ENCODE data around the gene RSPRY1. TPM values are rescaled to one million over a fixed set of nuclear protein-coding genes. Genes with fewer than 3 reads are reported as not detected.

The RSPRY1 gene
- polyA plus RNA-seq, 1 experiment, result 63.8 TPM

- Histone ChIP-seq H3K27ac (ENCODE audit: low read depth, low read length) (no peak overlapping the region), H3K4me3 (ENCODE audit: low read depth, low read length) (no peak overlapping the region), H3K9me3 (ENCODE audit: control insufficient read depth, insufficient read depth, low read length) (no peaks in the 10 kb centered on the region; the same call in 1 of the 2 replicates), H3K27me3 (ENCODE audit: control insufficient read depth, insufficient read depth, low read length) (peaks cover 38% of the 10 kb centered on the region)
- ChIA-PET POLR2A (no interaction called here), CTCF (interaction anchor here (1.2 kb wide), 1 partner anchor 137 kb away, joined by 3 read pairs; no protein-coding TSS in a partner anchor)
- no peak for TF ChIP-seq CTCF (IDR thresholded peaks at IDR 0.05; ENCODE audit: low read depth, low read length)
- no peak for DNase-seq (ENCODE audit: low read depth, low spot score)
Measured at GRCh38 chr16:57279780-57280638, 93.9 kb downstream of the RSPRY1 start.

GRCh38 chr16:57281791-57282190 lies 95.7 kb downstream of the RSPRY1 start:
- Histone ChIP-seq H3K27me3 (ENCODE audit: control insufficient read depth, insufficient read depth, low read length) (peaks cover 42% of the 10 kb centered on the region), H3K9me3 (ENCODE audit: control insufficient read depth, insufficient read depth, low read length) (no peaks in the 10 kb centered on the region; the same call in 1 of the 2 replicates), H3K4me3 (ENCODE audit: low read depth, low read length) (no peak overlapping the region), H3K27ac (ENCODE audit: low read depth, low read length) (no peak overlapping the region)
- ChIA-PET POLR2A (no interaction called here), CTCF (no interaction called here)
- no peak for TF ChIP-seq CTCF (IDR thresholded peaks at IDR 0.05; ENCODE audit: low read depth, low read length)
- DNase-seq (ENCODE audit: low read depth, low spot score), result no peak

- CTCF ChIA-PET, result no interaction called here
- POLR2A ChIA-PET, result no interaction called here
- no peak for DNase-seq (ENCODE audit: low read depth, low spot score)
Measured at GRCh38 chr16:57282510-57283213, 96.5 kb downstream of the RSPRY1 start.

GRCh38 chr16:57283214-57283958 lies 97.3 kb downstream of the RSPRY1 start:
- H3K4me3 ChIP-seq (ENCODE audit: low read depth, low read length), result no peak overlapping the region
- ChIA-PET CTCF (no interaction called here), POLR2A (no interaction called here)
- H3K27ac ChIP-seq (ENCODE audit: low read depth, low read length), result no peak overlapping the region
- TF ChIP-seq CTCF (IDR thresholded peaks at IDR 0.05; ENCODE audit: low read depth, low read length), result no peak
- no peaks in the 10 kb centered on the region; the same call in 1 of the 2 replicates for H3K9me3 ChIP-seq (ENCODE audit: control insufficient read depth, insufficient read depth, low read length)
- no peak for DNase-seq (ENCODE audit: low read depth, low spot score)
- H3K27me3 ChIP-seq (ENCODE audit: control insufficient read depth, insufficient read depth, low read length), result peaks cover 46% of the 10 kb centered on the region

More at GRCh38 chr16:57282510-57283213, 96.5 kb downstream of the RSPRY1 start:
- Histone ChIP-seq H3K9me3 (ENCODE audit: control insufficient read depth, insufficient read depth, low read length) (no peaks in the 10 kb centered on the region; the same call in 1 of the 2 replicates), H3K4me3 (ENCODE audit: low read depth, low read length) (no peak overlapping the region), H3K27me3 (ENCODE audit: control insufficient read depth, insufficient read depth, low read length) (peaks cover 46% of the 10 kb centered on the region), H3K27ac (ENCODE audit: low read depth, low read length) (no peak overlapping the region)
- no peak for TF ChIP-seq CTCF (IDR thresholded peaks at IDR 0.05; ENCODE audit: low read depth, low read length)
